Trophoblast cell (in vitro differentiated cells and primary cell): Measurements from ENCODE around the gene UXT.
A peak's percentile ranks its signal among the peaks of the same experiment; 100 is the strongest.

Experiments used
- DNase-seq, 2 donors: peaks; one replicate each; pipeline ENCODE4 v3.0.0-alpha.2; 2016
- H2AFZ ChIP-seq: 2 replicates; pipeline ENCODE4 v1.6.1; 2013; ENCODE audit warnings: low read length, moderate library complexity, mild to moderate bottlenecking; ENCODE audit not compliant: insufficient read depth, poor library complexity
- H2AK5ac ChIP-seq: 2 replicates; pipeline ENCODE4 v1.6.1; 2013; ENCODE audit warnings: mild to moderate bottlenecking, low read length
- H2BK120ac ChIP-seq: 2 replicates; pipeline ENCODE4 v1.6.1; 2013; ENCODE audit warnings: low read length, mild to moderate bottlenecking, moderate library complexity; ENCODE audit not compliant: insufficient read depth, poor library complexity
- H2BK12ac ChIP-seq: 2 replicates; pipeline ENCODE4 v1.6.1; 2013; ENCODE audit warnings: mild to moderate bottlenecking, low read length, moderate library complexity
- H2BK5ac ChIP-seq: 2 replicates; pipeline ENCODE4 v1.6.1; 2013; ENCODE audit warnings: low read length, low read depth, moderate library complexity, mild to moderate bottlenecking; ENCODE audit not compliant: poor library complexity
- H3K14ac ChIP-seq: 2 replicates; pipeline ENCODE4 v1.6.1; 2013; ENCODE audit warnings: mild to moderate bottlenecking, low read length
- H3K18ac ChIP-seq: 2 replicates; pipeline ENCODE4 v1.6.1; 2013; ENCODE audit warnings: mild to moderate bottlenecking, low read length
- H3K23ac ChIP-seq: 2 replicates; pipeline ENCODE4 v1.6.1; 2013; ENCODE audit warnings: low read length
- H3K27ac ChIP-seq: 2 replicates; pipeline ENCODE4 v1.5.1; 2013; ENCODE audit warnings: low read depth, mild to moderate bottlenecking, inconsistent platforms, low read length, moderate library complexity
- H3K27me3 ChIP-seq: 2 replicates; pipeline ENCODE4 v1.6.1; 2013; ENCODE audit warnings: inconsistent platforms, mild to moderate bottlenecking, low read length, moderate library complexity; ENCODE audit not compliant: insufficient read depth
- H3K36me3 ChIP-seq, 2 experiments: 1 replicate in 1 of 2; 2 replicates in 1 of 2; pipeline ENCODE4 v1.6.1; 2013; ENCODE audit warnings: low read length in 2 of 2, mild to moderate bottlenecking in 2 of 2, moderate library complexity in 1 of 2; ENCODE audit not compliant: insufficient read depth in 2 of 2, control insufficient read depth in 1 of 2
- H3K4ac ChIP-seq: 2 replicates; pipeline ENCODE4 v1.6.1; 2013; ENCODE audit warnings: low read depth, mild to moderate bottlenecking, low read length, moderate library complexity
- H3K4me1 ChIP-seq, 2 experiments: 1 replicate in 1 of 2; 2 replicates in 1 of 2; pipeline ENCODE4 v1.6.1; 2013; ENCODE audit warnings: low read length in 2 of 2, mild to moderate bottlenecking in 2 of 2, moderate library complexity in 1 of 2; ENCODE audit not compliant: insufficient read depth in 2 of 2, control insufficient read depth in 1 of 2
- H3K4me2 ChIP-seq: 2 replicates; pipeline ENCODE4 v1.6.1; 2013; ENCODE audit warnings: inconsistent platforms, mild to moderate bottlenecking, low read length, moderate library complexity
- H3K4me3 ChIP-seq: 2 replicates; pipeline ENCODE4 v1.5.1; 2013; ENCODE audit warnings: mild to moderate bottlenecking, low read depth, low read length, inconsistent platforms
- H3K79me1 ChIP-seq: one replicate; pipeline ENCODE4 v1.6.1; 2013; ENCODE audit warnings: low read length
- H3K79me2 ChIP-seq: 2 replicates; pipeline ENCODE4 v1.6.1; 2013; ENCODE audit warnings: low read length, mild to moderate bottlenecking; ENCODE audit not compliant: control insufficient read depth, insufficient read depth, poor library complexity
- H3K9ac ChIP-seq: 2 replicates; pipeline ENCODE4 v1.6.1; 2013; ENCODE audit warnings: mild to moderate bottlenecking, low read length
- H3K9me3 ChIP-seq: 2 replicates; pipeline ENCODE4 v1.6.1; 2013; ENCODE audit warnings: low read depth, mild to moderate bottlenecking, control low read depth, inconsistent platforms, low read length; ENCODE audit not compliant: insufficient read depth
- H4K12ac ChIP-seq: 2 replicates; pipeline ENCODE4 v1.6.1; 2013; ENCODE audit warnings: low read depth, mild to moderate bottlenecking, low read length, moderate library complexity
- H4K8ac ChIP-seq: 2 replicates; pipeline ENCODE4 v1.6.1; 2013; ENCODE audit warnings: low read depth, mild to moderate bottlenecking, low read length, moderate library complexity
- H4K91ac ChIP-seq: one replicate; pipeline ENCODE4 v1.6.1; 2013; ENCODE audit warnings: low read depth, mild to moderate bottlenecking, low read length, moderate library complexity
- WGBS: extraction: QIAGEN DNeasy Blood & Tissue Kit; methylation state at CpG from one replicate; pipeline ENCODE4 v1.1.7; 2013; ENCODE audit warnings: missing lambda C conversion rate; ENCODE audit not compliant: insufficient read length, insufficient coverage; ENCODE audit errors: extremely low coverage; 5-methylcytosine and 5-hydroxymethylcytosine counted together

The UXT gene

DNA sequence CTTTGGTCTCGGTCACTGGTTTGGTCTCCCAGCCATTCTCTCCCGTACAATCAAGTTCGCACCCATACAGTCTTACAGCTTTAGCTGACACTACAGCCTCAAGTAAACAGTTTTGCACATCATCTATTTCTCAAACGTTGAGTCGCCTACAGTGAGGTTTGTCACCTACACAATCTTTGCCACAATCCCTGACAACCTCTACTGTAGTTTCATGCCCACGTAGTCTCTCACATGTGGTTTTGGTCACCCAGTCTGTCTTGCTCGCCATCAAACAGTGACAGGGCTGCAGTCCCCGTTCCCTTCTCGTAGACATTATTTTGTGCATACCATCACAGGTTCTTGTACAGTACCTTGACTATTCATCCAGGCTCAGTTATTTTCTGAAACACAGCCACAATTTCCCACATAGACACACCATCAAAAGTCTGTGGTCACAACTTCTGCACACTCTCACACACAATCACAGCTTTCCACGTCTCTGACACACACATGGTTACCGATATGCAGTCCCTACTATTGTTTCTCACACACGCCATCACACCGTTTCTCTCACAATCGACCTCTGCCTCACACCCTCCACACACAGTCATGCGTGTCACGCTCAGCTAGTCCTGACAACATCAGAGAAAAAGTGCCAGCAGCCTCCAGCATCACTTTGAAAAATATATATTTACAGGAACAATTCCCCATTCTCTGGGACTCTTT, 24.0 kb downstream of the UXT start:
- peaks cover 37 to 40% of the 10 kb centered on the region in 2 experiments for H3K36me3 ChIP-seq
- H3K18ac ChIP-seq: no peak overlapping the region
- H2AK5ac ChIP-seq: no peak overlapping the region
- no peak overlapping the region for H3K4ac ChIP-seq
- H4K12ac ChIP-seq: no peak overlapping the region
- H3K14ac ChIP-seq: no peak overlapping the region
- H3K27me3 ChIP-seq: no peaks in the 10 kb centered on the region
- DNase-seq: no peak
- H3K27ac ChIP-seq: no peak overlapping the region
- no peaks in the 10 kb centered on the region for H3K4me1 ChIP-seq
- no peak overlapping the region for H2BK120ac ChIP-seq
- no peak overlapping the region for H3K23ac ChIP-seq
- H2AFZ ChIP-seq: no peak overlapping the region
- no peaks in the 10 kb centered on the region for H3K9me3 ChIP-seq
- no peaks in the 10 kb centered on the region for H3K79me2 ChIP-seq
- no CpG with 5 or more reads among the region's 16 CpGs for WGBS
- no peak overlapping the region for H4K8ac ChIP-seq
- no peak overlapping the region for H4K91ac ChIP-seq
- H3K4me3 ChIP-seq: no peak overlapping the region
- H2BK12ac ChIP-seq: no peak overlapping the region
- no peak overlapping the region for H3K4me2 ChIP-seq
- no peak overlapping the region for H3K9ac ChIP-seq
- no peak overlapping the region for H2BK5ac ChIP-seq
- H3K79me1 ChIP-seq: no peaks in the 10 kb centered on the region

DNA sequence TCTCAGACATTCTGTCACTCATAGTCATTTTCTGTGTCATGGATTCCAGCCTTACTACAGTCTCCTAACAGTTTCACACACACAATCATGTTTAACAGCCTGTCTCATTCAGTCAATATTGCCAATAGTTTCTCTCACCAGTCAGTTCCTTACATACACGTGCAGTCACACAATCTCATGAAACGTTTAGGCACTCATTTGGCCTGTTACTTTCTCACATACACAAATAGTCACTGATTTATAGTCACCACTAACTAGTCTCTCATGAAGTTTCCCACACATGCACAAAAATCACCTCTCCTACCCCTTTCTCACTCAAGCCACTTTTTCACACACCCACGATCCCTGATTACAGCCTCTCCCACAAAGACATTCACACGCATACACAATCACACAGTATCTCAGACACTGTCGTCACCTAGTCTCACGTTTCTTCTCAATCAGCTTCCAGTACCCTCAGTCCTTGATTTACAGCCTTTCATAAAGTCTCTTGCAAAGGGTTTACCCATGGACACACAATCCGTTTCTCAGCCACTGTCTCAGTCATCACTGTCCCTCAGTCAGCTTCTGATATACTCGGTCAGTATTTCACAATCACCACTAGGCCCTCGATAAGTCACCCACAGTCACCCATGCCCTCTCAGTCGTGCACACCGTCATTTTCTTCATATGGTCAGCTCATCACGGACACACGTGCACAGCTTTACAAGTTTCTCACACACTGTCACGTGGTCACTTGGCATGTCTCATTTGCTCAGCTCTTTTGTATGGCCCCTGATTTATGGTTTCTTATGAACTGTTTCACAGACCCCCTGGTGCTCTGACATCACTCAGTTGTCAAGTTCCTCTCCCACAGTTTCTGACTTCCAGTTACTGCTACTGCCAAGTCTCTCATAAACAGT, 25.0 kb downstream of the UXT start:
- no peak overlapping the region for H3K4me2 ChIP-seq
- no peaks in the 10 kb centered on the region for H3K27me3 ChIP-seq
- DNase-seq: peak in 1 of 2 donors; percentile 32
- no peaks in the 10 kb centered on the region for H3K9me3 ChIP-seq
- H3K27ac ChIP-seq: no peak overlapping the region
- peaks cover 0 to 2% of the 10 kb centered on the region in 2 experiments for H3K4me1 ChIP-seq
- no peak overlapping the region for H3K23ac ChIP-seq
- no peak overlapping the region for H2BK5ac ChIP-seq
- H3K4ac ChIP-seq: no peak overlapping the region
- H3K36me3 ChIP-seq: peaks cover 30 to 32% of the 10 kb centered on the region in 2 experiments
- no peak overlapping the region for H4K91ac ChIP-seq
- no CpG with 5 or more reads among the region's 14 CpGs for WGBS
- no peak overlapping the region for H2BK120ac ChIP-seq
- no peak overlapping the region for H2AK5ac ChIP-seq
- H4K8ac ChIP-seq: no peak overlapping the region
- H3K14ac ChIP-seq: no peak overlapping the region
- H3K79me1 ChIP-seq: no peaks in the 10 kb centered on the region
- H2BK12ac ChIP-seq: no peak overlapping the region
- no peak overlapping the region for H3K9ac ChIP-seq
- H3K18ac ChIP-seq: no peak overlapping the region
- H4K12ac ChIP-seq: no peak overlapping the region
- H3K79me2 ChIP-seq: no peaks in the 10 kb centered on the region
- no peak overlapping the region for H2AFZ ChIP-seq
- H3K4me3 ChIP-seq: no peak overlapping the region

DNA sequence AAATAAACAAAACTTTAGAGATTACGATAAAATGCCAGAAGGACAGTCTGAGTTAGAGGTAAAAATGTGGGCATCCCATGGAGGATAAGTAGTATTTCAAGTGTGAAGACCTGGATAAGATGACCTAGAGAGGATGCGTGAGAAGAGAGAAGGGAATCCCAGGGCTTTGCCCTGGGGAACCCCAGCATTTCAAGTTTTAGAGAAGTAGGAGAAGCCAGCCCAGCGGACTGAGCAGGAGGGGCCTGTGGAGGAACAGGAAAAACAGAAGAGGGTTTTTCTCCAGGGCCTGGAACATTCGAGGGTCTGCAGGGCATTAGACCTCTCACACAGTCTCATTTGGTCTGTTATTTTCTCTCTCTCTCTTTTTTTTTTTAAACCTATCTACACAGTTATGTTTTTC, 26.3 kb downstream of the UXT start:
- Histone ChIP-seq H4K8ac (no peak overlapping the region), H2AK5ac (no peak overlapping the region), H3K9me3 (no peaks in the 10 kb centered on the region), H3K4me1 (peaks cover 0 to 2% of the 10 kb centered on the region in 2 experiments), H2BK5ac (no peak overlapping the region), H3K23ac (no peak overlapping the region), H3K79me1 (no peaks in the 10 kb centered on the region), H3K27ac (no peak overlapping the region), H3K36me3 (peaks cover 19 to 23% of the 10 kb centered on the region in 2 experiments), H3K79me2 (no peaks in the 10 kb centered on the region), H3K27me3 (no peaks in the 10 kb centered on the region), H2BK12ac (no peak overlapping the region), H3K4me3 (no peak overlapping the region), H3K9ac (no peak overlapping the region), H3K4ac (no peak overlapping the region), H3K18ac (no peak overlapping the region), H4K12ac (no peak overlapping the region), H3K4me2 (no peak overlapping the region), H4K91ac (no peak overlapping the region), H2AFZ (no peak overlapping the region), H2BK120ac (no peak overlapping the region), H3K14ac (no peak overlapping the region)
- DNase-seq: peak in 1 of 2 donors; percentile 2
- no CpG with 5 or more reads among the region's 4 CpGs for WGBS

- H3K9ac ChIP-seq: no peak overlapping the region
- H3K4me3 ChIP-seq: no peak overlapping the region
- no peaks in the 10 kb centered on the region for H3K79me2 ChIP-seq
- H3K4me2 ChIP-seq: no peak overlapping the region
- H3K14ac ChIP-seq: no peak overlapping the region
- no peaks in the 10 kb centered on the region for H3K27me3 ChIP-seq
- H4K12ac ChIP-seq: no peak overlapping the region
- H2BK120ac ChIP-seq: no peak overlapping the region
- H2BK12ac ChIP-seq: no peak overlapping the region
- no peak overlapping the region for H3K4ac ChIP-seq
- H4K91ac ChIP-seq: no peak overlapping the region
- DNase-seq: no peak
- H3K27ac ChIP-seq: no peak overlapping the region
- H4K8ac ChIP-seq: no peak overlapping the region
- H3K4me1 ChIP-seq: peaks cover 0 to 2% of the 10 kb centered on the region in 2 experiments
- no peak overlapping the region for H3K18ac ChIP-seq
- H2AFZ ChIP-seq: no peak overlapping the region
- no peaks in the 10 kb centered on the region for H3K9me3 ChIP-seq
- no peak overlapping the region for H2BK5ac ChIP-seq
- H3K79me1 ChIP-seq: no peaks in the 10 kb centered on the region
- no peak overlapping the region for H2AK5ac ChIP-seq
- H3K36me3 ChIP-seq: peaks cover 10 to 17% of the 10 kb centered on the region in 2 experiments
- H3K23ac ChIP-seq: no peak overlapping the region
- no CpG with 5 or more reads among the region's 5 CpGs for WGBS
These were observed 27.3 kb downstream of the UXT start for GRCh38 chrX:47631676-47632075.
